GM12891 (cell line): ENCODE results near the gene MTM1.

Experiments
- DNase-seq: peaks from one replicate; pipeline ENCODE4 v3.0.0; 2011; ENCODE audit warnings: low spot score; ENCODE audit not compliant: insufficient read length
- FAIRE-seq: peaks from 2 replicates; lab custom pipeline; 2011; peaks lifted over from hg19 to GRCh38; lab: Jason Lieb, UNC
- PAX5 ChIP-seq: IDR thresholded peaks from 2 replicates; pipeline ENCODE4 v1.6.1; 2011; ENCODE audit warnings: low read length, moderate library complexity, mild to moderate bottlenecking; ENCODE audit not compliant: insufficient read depth, severe bottlenecking
- POLR2A ChIP-seq: IDR thresholded peaks from 2 replicates; pipeline ENCODE4 v1.6.1; 2011; ENCODE audit warnings: low read depth, low read length, control low read depth
- POLR2AphosphoS5 ChIP-seq: IDR thresholded peaks from 2 replicates; pipeline ENCODE4 v1.6.1; 2011; ENCODE audit warnings: low read depth, low read length, control low read depth
- POU2F2 ChIP-seq: IDR thresholded peaks from 2 replicates; pipeline ENCODE4 v1.6.1; 2011; ENCODE audit warnings: low read depth, mild to moderate bottlenecking, control low read depth, low read length, moderate library complexity
- SPI1 ChIP-seq: IDR thresholded peaks from 2 replicates; pipeline ENCODE4 v1.6.1; 2011; ENCODE audit warnings: low read depth, low read length, control low read depth
- TAF1 ChIP-seq: IDR thresholded peaks from 2 replicates; pipeline ENCODE4 v1.6.1; 2011; ENCODE audit warnings: low read depth, low read length, control low read depth

Gene MTM1

DNA sequence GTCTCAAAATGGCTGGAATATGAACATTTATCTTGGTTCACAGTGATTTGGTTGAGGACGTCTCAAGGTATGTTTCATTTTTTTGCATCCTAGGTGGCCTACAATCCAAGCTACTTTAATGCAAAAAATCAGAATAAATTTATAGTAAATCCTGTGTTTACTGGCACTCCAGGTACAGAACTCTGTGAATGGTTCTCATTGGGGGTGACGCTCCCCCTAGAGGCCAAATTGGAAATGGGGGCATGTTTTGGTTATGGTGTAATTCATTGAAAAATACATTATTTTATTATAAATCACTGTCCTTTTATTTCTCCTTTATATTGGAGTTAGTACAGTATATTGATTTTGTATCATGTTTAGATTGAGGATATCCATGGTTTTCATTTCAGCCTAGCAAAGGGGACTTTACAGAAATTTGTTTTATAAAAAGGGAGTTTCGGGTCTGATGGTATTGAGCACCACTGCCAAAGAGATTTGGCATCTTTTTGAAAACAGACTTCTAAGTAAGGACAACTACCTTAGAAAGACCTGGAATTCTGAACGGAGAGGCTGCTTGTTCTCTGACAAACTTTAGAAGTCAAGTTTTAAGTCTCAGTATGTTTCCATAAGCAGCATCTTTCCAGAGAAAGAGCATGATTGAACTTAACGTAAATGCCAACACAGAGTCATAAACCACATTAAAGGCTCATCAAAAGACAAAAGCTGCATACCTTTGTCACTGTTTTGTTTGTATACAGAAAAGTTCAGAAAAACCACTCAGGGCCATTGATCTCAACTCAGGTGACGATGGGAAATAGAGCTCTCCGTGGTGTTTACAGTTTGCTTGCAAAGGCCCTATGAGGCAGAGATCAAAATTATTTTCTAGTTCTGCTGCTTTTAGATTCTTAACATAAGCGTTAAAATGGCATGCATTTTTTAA is 19.4 kb downstream of the MTM1 start:
- DNase-seq (no peak), FAIRE-seq (peak; percentile 31)

DNA sequence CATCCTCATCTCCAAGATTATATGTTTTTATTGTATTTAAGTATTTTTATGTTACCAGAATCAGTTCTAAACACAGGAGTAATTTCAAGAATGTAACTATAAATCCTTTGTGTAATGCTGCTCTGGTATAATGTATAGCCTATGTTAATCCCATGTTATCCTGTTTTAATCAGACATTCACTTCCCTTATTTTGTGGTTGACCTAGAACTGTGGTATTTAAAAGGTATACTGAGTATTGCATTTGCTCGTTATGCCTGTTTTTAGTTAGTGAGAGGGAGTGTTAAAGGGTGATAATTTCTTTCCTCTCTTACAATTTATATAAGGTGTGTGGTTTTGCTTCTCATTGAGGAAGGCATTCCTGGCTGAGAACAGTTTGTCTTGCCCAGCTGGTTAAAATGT is 26.2 kb downstream of the MTM1 start:
- FAIRE-seq, result no peak
- no peak for DNase-seq
- 0 out of 2 replicates have a peak, but pooled peaks have one; percentile 5 for TF ChIP-seq SPI1
- no peak for TF ChIP-seq POU2F2

More for the DNA sequence above, 19.4 kb downstream of the MTM1 start:
- TF ChIP-seq POLR2A (no peak), POU2F2 (no peak), POLR2AphosphoS5 (no peak), TAF1 (no peak), SPI1 (no peak), PAX5 (no peak)

- no peak for DNase-seq
- no peak for TF ChIP-seq POLR2AphosphoS5
- no peak for TF ChIP-seq TAF1
- no peak for TF ChIP-seq POLR2A
- TF ChIP-seq SPI1, result no peak
- TF ChIP-seq PAX5, result no peak
- TF ChIP-seq POU2F2, result no peak
- FAIRE-seq, result no peak
These were observed 30.8 kb downstream of the MTM1 start for GRCh38 chrX:150599226-150599625.

- no peak for DNase-seq
- TF ChIP-seq TAF1 (no peak), POU2F2 (no peak), SPI1 (no peak), POLR2A (no peak), POLR2AphosphoS5 (no peak), PAX5 (no peak)
- FAIRE-seq, result no peak
These were observed 33.9 kb downstream of the MTM1 start for GRCh38 chrX:150602296-150602695.

GRCh38 chrX:150602743-150603142 is 34.3 kb downstream of the MTM1 start:
- FAIRE-seq (no peak), DNase-seq (no peak)
- no peak for TF ChIP-seq POLR2A
- TF ChIP-seq POU2F2, result no peak
- TF ChIP-seq TAF1, result no peak
- TF ChIP-seq SPI1, result no peak
- TF ChIP-seq POLR2AphosphoS5, result no peak
- no peak for TF ChIP-seq PAX5

DNA sequence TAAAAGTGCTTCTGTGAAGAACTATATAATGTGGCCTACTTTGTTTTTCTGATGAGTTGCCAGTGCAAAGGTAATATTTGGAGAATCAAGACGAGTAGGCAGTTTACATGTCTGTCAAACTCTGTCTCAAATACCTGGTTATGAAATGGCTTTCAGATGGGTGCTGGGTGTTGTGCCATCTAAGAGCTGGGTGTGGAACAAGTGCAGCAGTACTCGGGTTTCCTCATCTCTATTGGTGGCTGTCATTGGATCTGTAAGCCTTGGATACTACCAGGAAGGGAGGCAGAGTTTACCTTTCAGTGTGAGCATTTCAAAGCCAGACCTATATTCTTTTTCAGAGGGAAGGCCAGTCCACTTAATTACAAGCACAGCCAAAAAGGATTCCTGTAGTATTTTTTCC is 37.2 kb downstream of the MTM1 start:
- TF ChIP-seq POLR2A (no peak), POLR2AphosphoS5 (no peak), TAF1 (no peak), POU2F2 (no peak), PAX5 (no peak), SPI1 (no peak)
- DNase-seq (no peak), FAIRE-seq (no peak)

DNA sequence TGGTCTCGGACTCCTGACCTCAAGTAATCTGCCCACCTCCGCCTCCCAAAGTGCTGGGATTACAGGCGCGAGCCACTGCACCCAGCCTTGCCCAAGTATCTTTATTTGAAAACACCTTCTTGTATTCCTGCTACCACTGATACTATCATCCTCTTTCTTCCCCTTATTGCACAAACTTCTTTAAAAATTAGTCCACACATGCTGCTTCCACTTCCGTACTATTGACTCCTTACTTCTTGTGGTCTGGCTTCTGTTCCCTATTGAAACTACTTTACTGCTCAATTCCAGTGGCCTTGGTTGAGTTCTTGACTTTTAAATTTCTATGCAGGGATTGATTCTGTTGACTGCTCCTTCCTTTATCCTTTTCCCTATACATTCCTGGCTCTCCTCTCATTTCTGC is 38.8 kb downstream of the MTM1 start:
- FAIRE-seq, result no peak

DNA sequence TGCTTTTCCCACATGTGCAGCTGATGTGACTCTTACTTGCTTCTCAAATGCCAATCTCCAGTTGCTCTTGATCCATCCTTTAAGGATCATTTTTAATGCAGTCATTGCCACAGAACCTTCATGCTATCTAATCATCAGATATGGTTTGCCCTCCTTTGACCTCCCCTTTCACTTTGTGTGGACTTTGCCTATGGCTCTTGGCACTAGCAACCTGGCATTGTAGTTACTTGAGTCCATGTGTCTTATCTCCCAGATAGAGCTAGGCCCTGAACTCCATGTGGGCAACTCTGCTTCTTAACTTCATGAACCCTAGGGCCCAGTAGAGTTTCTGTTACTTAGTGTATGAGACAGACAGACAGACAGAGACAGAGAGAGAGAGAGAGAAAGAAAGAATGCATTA is 41.6 kb downstream of the MTM1 start:
- no peak for DNase-seq
- no peak for FAIRE-seq
- TF ChIP-seq SPI1, result no peak
- TF ChIP-seq POLR2A, result no peak
- no peak for TF ChIP-seq POLR2AphosphoS5
- no peak for TF ChIP-seq POU2F2
- TF ChIP-seq TAF1, result no peak
- no peak for TF ChIP-seq PAX5

More for the DNA sequence above, 38.8 kb downstream of the MTM1 start:
- TF ChIP-seq POLR2A, result no peak
- no peak for TF ChIP-seq POLR2AphosphoS5
- TF ChIP-seq SPI1, result no peak
- no peak for TF ChIP-seq POU2F2
- TF ChIP-seq TAF1, result no peak
- TF ChIP-seq PAX5, result no peak
- DNase-seq, result no peak

DNA sequence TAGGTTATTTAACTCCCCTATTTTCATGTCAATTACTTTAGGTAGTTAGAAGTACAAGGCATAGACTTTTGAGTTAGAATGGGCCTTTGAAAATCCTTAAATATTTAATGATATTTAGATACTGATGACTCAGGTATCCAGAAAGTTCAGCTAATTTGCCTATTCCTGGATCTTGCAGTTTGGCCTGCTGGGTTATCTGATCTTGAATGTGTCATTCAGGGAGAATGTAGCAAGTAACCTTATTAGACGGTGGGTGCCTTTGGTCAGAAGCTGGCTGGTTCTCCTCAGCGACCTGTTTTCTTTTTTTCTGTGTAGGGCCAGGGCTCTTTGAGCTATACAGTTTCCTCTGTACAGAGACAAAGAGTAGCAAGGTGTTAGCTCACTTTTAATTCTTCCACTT is 42.0 kb downstream of the MTM1 start:
- DNase-seq, result no peak
- no peak for FAIRE-seq
- TF ChIP-seq SPI1, result no peak
- no peak for TF ChIP-seq POLR2A
- no peak for TF ChIP-seq TAF1
- TF ChIP-seq PAX5, result no peak
- no peak for TF ChIP-seq POLR2AphosphoS5
- no peak for TF ChIP-seq POU2F2

DNA sequence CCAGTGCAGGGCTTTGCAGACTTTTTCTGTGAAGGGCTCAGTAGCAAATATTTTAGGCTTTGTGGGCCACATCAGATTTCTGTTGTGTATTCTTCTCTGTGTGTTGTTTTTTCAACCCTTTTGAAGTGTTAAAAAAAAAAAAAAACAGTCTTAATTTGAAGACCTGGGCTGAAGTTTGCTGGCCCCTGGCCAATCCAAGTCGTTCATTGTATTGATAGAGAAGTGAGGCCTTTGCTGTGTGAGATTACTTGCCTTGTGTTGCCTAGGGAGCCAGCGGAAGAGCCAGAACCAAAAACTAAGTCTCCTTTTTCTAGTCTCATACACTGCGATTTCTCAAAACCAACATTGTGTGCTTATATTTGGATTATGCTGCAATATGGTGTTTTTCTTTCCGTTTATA is 46.9 kb downstream of the MTM1 start:
- no peak for FAIRE-seq
- TF ChIP-seq POLR2A (no peak), TAF1 (no peak), POLR2AphosphoS5 (no peak), SPI1 (no peak), POU2F2 (no peak), PAX5 (no peak)
- no peak for DNase-seq
